ENCODE results near the gene RPS2.

DNA sequence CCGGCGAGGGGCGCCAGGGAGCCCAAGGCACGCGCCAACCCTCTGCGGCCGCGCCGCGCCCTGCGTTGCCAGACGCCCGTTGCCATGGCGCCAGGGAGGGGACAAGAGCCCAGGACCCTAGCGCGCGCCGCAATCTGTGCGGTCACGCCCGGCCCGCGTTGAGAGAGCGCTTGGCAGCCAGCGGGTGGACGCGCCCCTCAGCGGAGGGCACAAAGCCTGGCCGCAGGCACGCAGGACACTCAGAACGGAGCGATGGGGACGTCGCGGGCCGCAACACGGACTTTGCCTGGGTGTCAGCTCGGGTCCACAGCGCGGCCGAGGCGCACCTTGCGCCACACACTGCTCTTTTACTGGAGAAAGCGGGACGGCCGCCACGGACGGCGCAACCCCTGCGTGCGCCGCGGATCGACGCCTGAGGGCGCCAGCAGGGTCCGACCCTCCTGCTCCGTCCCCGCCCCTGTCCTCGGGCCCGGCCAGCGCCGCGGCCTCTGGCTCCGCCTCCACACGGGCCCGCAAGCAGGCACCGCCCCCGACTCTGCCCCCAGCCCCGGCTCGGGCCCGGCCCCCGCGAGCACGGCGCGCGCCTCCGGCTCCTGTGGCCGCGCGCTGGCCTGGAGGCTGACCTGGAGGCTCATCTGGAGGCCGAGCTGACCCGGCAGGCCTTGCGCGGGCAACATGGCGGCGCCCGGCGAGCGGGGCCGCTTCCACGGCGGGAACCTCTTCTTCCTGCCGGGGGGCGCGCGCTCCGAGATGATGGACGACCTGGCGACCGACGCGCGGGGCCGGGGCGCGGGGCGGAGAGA, 19.1 kb upstream of the RPS2 start, which contains the start of gene GFER:
- TF ChIP-seq CTCF (conservative IDR thresholded peaks at IDR 0.05; ENCODE audit: low read length) (peak; percentile 59; the same call in 1 of the 2 replicates), EZH2phosphoT487 (IDR thresholded peaks at IDR 0.05; ENCODE audit: borderline replicate concordance, low read depth, low read length) (no peak)

Data from OCI-LY7 (cell line).